ENCODE results near the gene MCM3AP. TPM values are rescaled to one million over a fixed set of nuclear protein-coding genes. Genes with fewer than 3 reads are reported as not detected.
"Not testable (repeated sequence)": the region's sequence is repeated elsewhere in the genome, so short reads cannot be mapped to it uniquely, and the experiment has no call there.

MCM3AP gene
- polyA plus RNA-seq, 10 donors = 45.4 to 67.2 (median 58.4) TPM

GRCh38 chr21:46245213-46245915 is 40.0 kb downstream of the MCM3AP start:
- no peak for DNase-seq

- no peak for DNase-seq
These were observed 40.8 kb downstream of the MCM3AP start for GRCh38 chr21:46244602-46245001.

- no peak for DNase-seq
These were observed 41.5 kb downstream of the MCM3AP start for GRCh38 chr21:46243960-46244361.

GRCh38 chr21:46243325-46243724 is 42.1 kb downstream of the MCM3AP start:
- DNase-seq = no peak

- not testable (repeated sequence) for DNase-seq
These were observed 43.8 kb downstream of the MCM3AP start for GRCh38 chr21:46241577-46241976.

- DNase-seq = no peak
These were observed 45.5 kb downstream of the MCM3AP start for GRCh38 chr21:46239817-46240325.

- DNase-seq = no peak
These were observed 47.9 kb downstream of the MCM3AP start for GRCh38 chr21:46237474-46237873.

GRCh38 chr21:46234436-46234950 is 50.9 kb downstream of the MCM3AP start:
- no peak for DNase-seq

GRCh38 chr21:46229923-46230260 is 55.5 kb downstream of the MCM3AP start:
- DNase-seq = no peak

GRCh38 chr21:46229133-46229922 is 56.1 kb downstream of the MCM3AP start:
- peak in 2 of 3 donors; percentile 46 to 71 for DNase-seq

- peak; percentile 95 to 97 (median 96) for DNase-seq
These were observed 56.9 kb downstream of the MCM3AP start, which contains the start of gene LSS for GRCh38 chr21:46228345-46229051. Gene LSS (minus strand): TSS chr21:46228774. CDS start chr21:46228745, 29 bp downstream.

- DNase-seq = peak in 1 of 3 donors; percentile 25
These were observed 57.5 kb downstream of the MCM3AP start for GRCh38 chr21:46227811-46228344.

- peak in 1 of 3 donors; percentile 14 for DNase-seq
These were observed 58.4 kb downstream of the MCM3AP start for GRCh38 chr21:46226920-46227599.

- no peak for DNase-seq
These were observed 59.3 kb downstream of the MCM3AP start for GRCh38 chr21:46226146-46226545.

GRCh38 chr21:46223661-46224060 is 61.8 kb downstream of the MCM3AP start:
- not testable (repeated sequence) for DNase-seq

- no peak for DNase-seq
These were observed 62.2 kb downstream of the MCM3AP start for GRCh38 chr21:46223217-46223616.

GRCh38 chr21:46222436-46223116 is 62.8 kb downstream of the MCM3AP start:
- no peak for DNase-seq

- DNase-seq = no peak
These were observed 63.6 kb downstream of the MCM3AP start for GRCh38 chr21:46221664-46222435.

- no peak for DNase-seq
These were observed 64.6 kb downstream of the MCM3AP start for GRCh38 chr21:46220847-46221246.
